Measurements from ENCODE around the gene TGFBI. TPM values are rescaled to one million over a fixed set of nuclear protein-coding genes. Genes with fewer than 3 reads are reported as not detected.

The TGFBI gene
- total and polyA plus RNA-seq, 2 experiments from 2014 or later: 2.9 to 10.2 TPM

DNA sequence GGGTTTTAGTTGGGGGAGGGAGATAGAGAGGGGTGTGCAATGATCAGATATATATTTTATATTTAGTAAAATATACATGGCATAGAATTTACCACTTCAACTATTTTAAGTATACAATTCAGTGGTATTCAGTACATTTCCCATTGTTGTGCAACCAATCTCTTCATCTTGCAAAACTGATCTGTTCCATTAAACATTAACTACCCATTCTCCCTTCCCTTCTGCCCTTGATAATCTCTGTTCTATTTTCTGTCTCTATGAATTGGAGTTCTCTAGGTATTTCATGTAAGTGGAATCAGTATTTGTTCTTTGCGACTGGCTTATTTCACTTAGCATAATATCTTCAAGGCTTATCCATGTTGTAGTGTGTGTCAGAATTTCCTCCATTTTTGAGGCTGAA lies 38.6 kb downstream of the TGFBI start:
- Histone ChIP-seq H3K36me3 (no peaks in the 10 kb centered on the region), H3K4me1 (ENCODE audit: low read depth) (no peaks in the 10 kb centered on the region), H3K9me3 (ENCODE audit: low read depth) (no peaks in the 10 kb centered on the region), H3K4me3 (no peak overlapping the region), H3K27ac (no peak overlapping the region), H3K27me3 (no peaks in the 10 kb centered on the region)
- no peak for DNase-seq (ENCODE audit: low read depth in 1 of 2, low spot score in 1 of 2)
- TF ChIP-seq, protein P1, sequence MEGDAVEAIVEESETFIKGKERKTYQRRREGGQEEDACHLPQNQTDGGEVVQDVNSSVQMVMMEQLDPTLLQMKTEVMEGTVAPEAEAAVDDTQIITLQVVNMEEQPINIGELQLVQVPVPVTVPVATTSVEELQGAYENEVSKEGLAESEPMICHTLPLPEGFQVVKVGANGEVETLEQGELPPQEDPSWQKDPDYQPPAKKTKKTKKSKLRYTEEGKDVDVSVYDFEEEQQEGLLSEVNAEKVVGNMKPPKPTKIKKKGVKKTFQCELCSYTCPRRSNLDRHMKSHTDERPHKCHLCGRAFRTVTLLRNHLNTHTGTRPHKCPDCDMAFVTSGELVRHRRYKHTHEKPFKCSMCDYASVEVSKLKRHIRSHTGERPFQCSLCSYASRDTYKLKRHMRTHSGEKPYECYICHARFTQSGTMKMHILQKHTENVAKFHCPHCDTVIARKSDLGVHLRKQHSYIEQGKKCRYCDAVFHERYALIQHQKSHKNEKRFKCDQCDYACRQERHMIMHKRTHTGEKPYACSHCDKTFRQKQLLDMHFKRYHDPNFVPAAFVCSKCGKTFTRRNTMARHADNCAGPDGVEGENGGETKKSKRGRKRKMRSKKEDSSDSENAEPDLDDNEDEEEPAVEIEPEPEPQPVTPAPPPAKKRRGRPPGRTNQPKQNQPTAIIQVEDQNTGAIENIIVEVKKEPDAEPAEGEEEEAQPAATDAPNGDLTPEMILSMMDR (IDR thresholded peaks at IDR 0.05; ENCODE audit: low read depth, low read length): no peak

GRCh38 chr5:136070486-136071285 lies 41.9 kb downstream of the TGFBI start:
- DNase-seq (ENCODE audit: low read depth in 1 of 2, low spot score in 1 of 2): no peak
- H3K36me3 ChIP-seq: no peaks in the 10 kb centered on the region

DNA sequence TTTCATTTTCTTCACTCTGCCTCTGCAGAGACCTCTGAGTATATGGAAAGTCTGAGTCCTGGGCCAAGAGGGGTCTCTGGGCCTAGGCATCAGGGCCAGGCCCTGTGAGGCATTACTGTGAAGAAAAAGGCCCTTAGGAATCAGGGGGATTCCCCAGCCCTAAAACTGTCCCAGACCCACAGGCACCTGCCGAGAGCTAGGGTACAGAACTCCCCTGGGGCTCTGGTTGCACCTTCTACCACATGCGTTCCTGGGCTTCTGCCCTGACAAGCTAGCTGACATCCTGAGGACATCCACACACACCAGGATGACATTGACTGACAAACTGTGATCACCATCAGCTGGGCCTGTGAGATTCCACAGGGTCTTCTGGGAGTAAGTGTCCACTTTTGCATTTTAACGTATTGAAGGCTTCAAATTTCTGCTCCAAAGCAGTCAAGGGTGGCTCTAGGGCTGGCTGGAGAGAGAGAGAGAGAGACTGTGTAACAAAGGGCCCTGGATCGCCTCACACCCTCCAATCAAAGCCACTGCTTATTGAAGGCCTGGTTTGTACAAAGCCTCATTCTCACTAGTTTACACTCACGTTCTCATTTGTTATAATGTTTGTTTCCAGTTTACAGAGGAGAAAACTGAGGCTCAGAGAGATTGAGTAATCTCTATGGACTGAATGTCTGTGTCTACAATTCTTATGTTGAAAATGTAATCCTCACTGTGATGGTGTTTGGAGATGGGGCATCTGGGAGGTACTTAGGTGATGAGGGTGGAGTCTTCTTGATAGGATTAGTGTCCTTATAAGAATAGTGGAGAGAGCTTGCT lies 45.1 kb downstream of the TGFBI start:
- Histone ChIP-seq H3K9me3 (ENCODE audit: low read depth) (no peaks in the 10 kb centered on the region), H3K36me3 (no peaks in the 10 kb centered on the region), H3K27ac (no peak overlapping the region), H3K27me3 (peaks cover 32% of the 10 kb centered on the region), H3K4me3 (no peak overlapping the region), H3K4me1 (ENCODE audit: low read depth) (no peaks in the 10 kb centered on the region)
- TF ChIP-seq, protein P1 (IDR thresholded peaks at IDR 0.05; ENCODE audit: low read depth, low read length): no peak
- no peak for DNase-seq (ENCODE audit: low read depth in 1 of 2, low spot score in 1 of 2)

More at GRCh38 chr5:136070486-136071285, 41.9 kb downstream of the TGFBI start:
- Histone ChIP-seq H3K27me3 (no peaks in the 10 kb centered on the region), H3K27ac (no peak overlapping the region), H3K9me3 (ENCODE audit: low read depth) (no peaks in the 10 kb centered on the region), H3K4me1 (ENCODE audit: low read depth) (no peaks in the 10 kb centered on the region), H3K4me3 (no peak overlapping the region)
- TF ChIP-seq, protein P1 (IDR thresholded peaks at IDR 0.05; ENCODE audit: low read depth, low read length): no peak

- no peaks in the 10 kb centered on the region for H3K9me3 ChIP-seq (ENCODE audit: low read depth)
- TF ChIP-seq, protein P1 (IDR thresholded peaks at IDR 0.05; ENCODE audit: low read depth, low read length): no peak
- peaks cover 47% of the 10 kb centered on the region for H3K27me3 ChIP-seq
- H3K27ac ChIP-seq: no peak overlapping the region
- DNase-seq (ENCODE audit: low read depth in 1 of 2, low spot score in 1 of 2): no peak
- no peaks in the 10 kb centered on the region for H3K4me1 ChIP-seq (ENCODE audit: low read depth)
- H3K36me3 ChIP-seq: no peaks in the 10 kb centered on the region
- H3K4me3 ChIP-seq: no peak overlapping the region
Observed at GRCh38 chr5:136075466-136075891, 46.7 kb downstream of the TGFBI start.

- Histone ChIP-seq H3K9me3 (ENCODE audit: low read depth) (no peaks in the 10 kb centered on the region), H3K4me1 (ENCODE audit: low read depth) (no peaks in the 10 kb centered on the region), H3K27me3 (peaks cover 53% of the 10 kb centered on the region), H3K27ac (no peak overlapping the region), H3K4me3 (no peak overlapping the region), H3K36me3 (no peaks in the 10 kb centered on the region)
- DNase-seq (ENCODE audit: low read depth in 1 of 2, low spot score in 1 of 2): no peak
- TF ChIP-seq, protein P1 (IDR thresholded peaks at IDR 0.05; ENCODE audit: low read depth, low read length): no peak
Observed at GRCh38 chr5:136076067-136076466, 47.3 kb downstream of the TGFBI start.

Measured in cardiac muscle cell (in vitro differentiated cells and primary cell).